ENCODE data around the gene SHISA6.

Gene SHISA6

GRCh38 chr17:11601661-11602060, 360.6 kb downstream of the SHISA6 start:
- DNase-seq: no peak

- DNase-seq: no peak
These were observed 367.4 kb downstream of the SHISA6 start for GRCh38 chr17:11608396-11608795.

- DNase-seq: peak in 1 of 2 experiments; percentile 5
These were observed 370.1 kb downstream of the SHISA6 start for GRCh38 chr17:11610999-11611566.

GRCh38 chr17:11612956-11613355, 371.9 kb downstream of the SHISA6 start:
- no peak for DNase-seq
